GM12878 (cell line): Measurements from ENCODE around the gene KRTAP10-1. TPM values are rescaled to one million over a fixed set of nuclear protein-coding genes. Genes with fewer than 3 reads are reported as not detected.

Experiments used
- ATAC-seq: fragments of 200-7000 bp; cut with Tn5 transposase; 3 replicates; pipeline ENCODE4 v1.9.1; 2020; ENCODE audit warnings: mild to moderate bottlenecking, moderate library complexity
- BruUV-seq: library from RNA; stranded (reverse); fragments of 400-500 nt; replicated peaks from 2 replicates; lab custom pipeline; 2021; lab: Mats Ljungman, UMichigan
- CTCF ChIA-PET: fragments of 300-600 bp; sonication (Branson Sonifier 250); formaldehyde crosslinking; extraction: SDS; loops from one replicate; lab custom pipeline; 2021; ENCODE audit warnings: inconsistent platforms; lab: Yijun Ruan, JAX
- POLR2A ChIA-PET: fragments of 350-600 bp; formaldehyde crosslinking; extraction: SDS; loops from one replicate; lab custom pipeline; 2021; ENCODE audit warnings: inconsistent platforms; lab: Charles Lee
- RAD21 ChIA-PET: fragments of 300-600 bp; sonication (Branson Sonifier 250); formaldehyde crosslinking; loops from one replicate; lab custom pipeline; 2023; ENCODE audit warnings: antibody characterized with exemption; ENCODE audit not compliant: unreplicated experiment; lab: Charles Lee
- SMC1A ChIA-PET: fragments of 300-600 bp; sonication (Branson Sonifier 250); formaldehyde crosslinking; loops from one replicate; lab custom pipeline; 2023; ENCODE audit not compliant: unreplicated experiment, uncharacterized antibody; lab: Charles Lee
- DNase-seq: peaks from one replicate; pipeline ENCODE4 v3.0.0-alpha.2; 2011; ENCODE audit warnings: low read depth, low spot score
- FAIRE-seq: peaks from 3 replicates; lab custom pipeline; 2011; peaks lifted over from hg19 to GRCh38; lab: Jason Lieb, UNC
- H2AFZ ChIP-seq: 2 replicates; pipeline ENCODE4 v1.6.0; 2011; ENCODE audit warnings: low read depth, low read length, control low read depth; ENCODE audit not compliant: control insufficient read depth
- H3K27ac ChIP-seq: 2 replicates; pipeline ENCODE4 v1.5.1; 2011; ENCODE audit warnings: control low read depth; ENCODE audit not compliant: control insufficient read depth, insufficient read depth
- H3K27me3 ChIP-seq, 2 experiments: replicated peaks in 1 of 2; 2 replicates each; pipeline versions ENCODE4 v1.6.0 to v1.6.1; 2011; ENCODE audit warnings: low read length in 1 of 2; ENCODE audit not compliant: control insufficient read depth in 2 of 2, insufficient read depth in 2 of 2
- H3K36me3 ChIP-seq, 2 experiments: 2 replicates each; pipeline ENCODE4 v1.5.1; 2011; ENCODE audit warnings: low read length in 1 of 2; ENCODE audit not compliant: control insufficient read depth in 2 of 2, insufficient read depth in 2 of 2
- H3K4me1 ChIP-seq: 2 replicates; pipeline ENCODE4 v1.6.1; 2011; ENCODE audit warnings: mild to moderate bottlenecking, low read length, moderate library complexity, mixed read lengths; ENCODE audit not compliant: control insufficient read depth, insufficient read depth
- H3K4me2 ChIP-seq: 2 replicates; pipeline ENCODE4 v1.6.0; 2011; ENCODE audit warnings: control low read depth; ENCODE audit not compliant: control insufficient read depth, insufficient read depth
- H3K4me3 ChIP-seq: fragments of 200-600 bp; sonication (generic); 2 replicates; pipeline ENCODE4 v1.5.1; 2016
- H3K79me2 ChIP-seq: 2 replicates; pipeline ENCODE4 v1.6.0; 2011; ENCODE audit warnings: low read length; ENCODE audit not compliant: control insufficient read depth, insufficient read depth
- H3K9ac ChIP-seq: 2 replicates; pipeline ENCODE4 v1.8.0; 2011; ENCODE audit warnings: low read length, control low read depth, mixed read lengths; ENCODE audit not compliant: control insufficient read depth, insufficient read depth
- H3K9me3 ChIP-seq: replicated peaks from 3 replicates; pipeline ENCODE4 v1.5.1; 2011; ENCODE audit warnings: mild to moderate bottlenecking, low read length; ENCODE audit not compliant: control insufficient read depth, insufficient read depth
- H4K20me1 ChIP-seq: 2 replicates; pipeline ENCODE4 v1.6.0; 2011; ENCODE audit not compliant: control insufficient read depth, insufficient read depth
- BCL3 ChIP-seq: IDR thresholded peaks from 2 replicates; pipeline ENCODE4 v1.6.1; 2011; ENCODE audit warnings: borderline replicate concordance, low read depth, mild to moderate bottlenecking, moderate library complexity, low read length; ENCODE audit not compliant: insufficient read depth, poor library complexity, severe bottlenecking
- BMI1 ChIP-seq: fragments of 450-650 bp; IDR thresholded peaks from 2 replicates; pipeline ENCODE4 v1.6.1; 2016; ENCODE audit warnings: mild to moderate bottlenecking, moderate library complexity, borderline replicate concordance
- CHD1 ChIP-seq: IDR thresholded peaks from 2 replicates; pipeline ENCODE4 v1.6.1; 2012; ENCODE audit warnings: low read depth, low read length, improper control_type of control experiment
- HDAC6 ChIP-seq: fragments of 200-600 bp; sonication (generic); IDR thresholded peaks from one replicate; pipeline ENCODE4 v1.8.0; 2017; ENCODE audit warnings: antibody characterized with exemption; ENCODE audit not compliant: unreplicated experiment
- IRF3 ChIP-seq: fragments of 450-650 bp; IDR thresholded peaks from 2 replicates; pipeline ENCODE4 v1.6.1; 2014; ENCODE audit warnings: mild to moderate bottlenecking
- JUNB ChIP-seq: IDR thresholded peaks from 2 replicates; pipeline ENCODE4 v1.6.1; 2016; ENCODE audit warnings: antibody characterized with exemption, mild to moderate bottlenecking
- KDM1A ChIP-seq: fragments of 200-600 bp; sonication (generic); IDR thresholded peaks from 2 replicates; pipeline ENCODE4 v1.6.1; 2016; ENCODE audit warnings: borderline replicate concordance
- MEF2B ChIP-seq: fragments of 450-650 bp; IDR thresholded peaks from 2 replicates; pipeline ENCODE4 v1.6.1; 2018; ENCODE audit warnings: mild to moderate bottlenecking, moderate library complexity; ENCODE audit not compliant: partially characterized antibody, poor library complexity, severe bottlenecking
- NFXL1 ChIP-seq: fragments of 450-650 bp; IDR thresholded peaks from 2 replicates; pipeline ENCODE4 v1.6.1; 2017; ENCODE audit warnings: antibody characterized with exemption, mild to moderate bottlenecking, borderline replicate concordance
- RB1 ChIP-seq: fragments of 450-650 bp; formaldehyde crosslinking; IDR thresholded peaks from 2 replicates; pipeline ENCODE4 v1.6.1; 2017; ENCODE audit warnings: mild to moderate bottlenecking, borderline replicate concordance
- SUPT20H ChIP-seq: IDR thresholded peaks from 2 replicates; pipeline ENCODE4 v1.6.1; 2011; ENCODE audit warnings: low read depth, mild to moderate bottlenecking, low read length, moderate library complexity, borderline replicate concordance; ENCODE audit not compliant: control insufficient read depth
- TAF1 ChIP-seq: IDR thresholded peaks from 2 replicates; pipeline ENCODE4 v1.6.1; 2011; ENCODE audit warnings: mild to moderate bottlenecking, low read depth, low read length, borderline replicate concordance
- WRNIP1 ChIP-seq: IDR thresholded peaks from 2 replicates; pipeline ENCODE4 v1.6.1; 2011; ENCODE audit warnings: low read depth, low read length, improper control_type of control experiment, borderline replicate concordance
- ZBED1 ChIP-seq: IDR thresholded peaks from 2 replicates; pipeline ENCODE4 v1.6.1; 2016; ENCODE audit warnings: borderline replicate concordance
- WGBS: methylation state at CpG from one replicate; pipeline ENCODE4 v1.1.6; 2016; ENCODE audit warnings: low lambda C conversion rate; ENCODE audit not compliant: insufficient replicate concordance, insufficient coverage; ENCODE audit errors: missing lambda C conversion rate; 5-methylcytosine and 5-hydroxymethylcytosine counted together
- in situ Hi-C: fragments of 300-500 bp; cut with MboI; formaldehyde crosslinking; loops from 9 replicates; pipeline ENCODE4 v1.14.3; 2018; ENCODE audit warnings: mixed read lengths
- intact Hi-C: fragments of 100-400 bp; cut with micrococcal nuclease; formaldehyde crosslinking; loops from one replicate; pipeline ENCODE4 v1.14.2; 2022; ENCODE audit not compliant: unreplicated experiment
- polyA plus RNA-seq, 11 experiments: library from polyadenylated mRNA; depleted of rRNA in 4 of 11; unstranded in 6 of 11; stranded (reverse) in 5 of 11; fragments of >200 nt; fragmentation: Nextera tagmentation in 4 of 11; fragmentation: Illumina TruSeq in 1 of 11; extraction: Ambion mirVana in 4 of 11; extraction: Trizol in 1 of 11; gene quantifications; 1 replicate in 1 of 11; 2 replicates in 10 of 11; pipeline versions ENCODE4 v1.2.1 to v1.2.3, GENCODE V29; 2011 to 2016; ENCODE audit warnings: inconsistent platforms in 2 of 11, missing spikeins in 2 of 11, low read depth in 1 of 11
- total RNA-seq, 4 experiments: library from RNA; depleted of rRNA in 3 of 4; stranded (reverse); fragments of >200 nt in 3 of 4; fragmentation: Illumina TruSeq in 1 of 4; extraction: Trizol in 1 of 4; gene quantifications; 2 replicates each; pipeline versions ENCODE4 v1.2.1 to v1.2.3, GENCODE V29; 2013 to 2021
- TF ChIP-seq, protein P1 (sequence below): IDR thresholded peaks from 2 replicates; pipeline ENCODE4 v1.6.1; 2012; ENCODE audit warnings: low read length, inconsistent platforms
- TF ChIP-seq, protein P2 (sequence below), 3 experiments: IDR thresholded peaks in 2 of 3; conservative IDR thresholded peaks in 1 of 3; 2 replicates each; pipeline ENCODE4 v1.5.1; 2011; ENCODE audit warnings: low read depth in 3 of 3, low read length in 3 of 3, mild to moderate bottlenecking in 3 of 3, control low read depth in 2 of 3, moderate library complexity in 2 of 3, inconsistent platforms in 1 of 3, mixed read lengths in 1 of 3; ENCODE audit not compliant: control insufficient read depth in 2 of 3, insufficient read depth in 1 of 3; ENCODE audit errors: extremely low read depth in 1 of 3

KRTAP10-1 gene
- total and polyA plus RNA-seq, 10 of the 15 experiments (the other 5 are each of a cell fraction or from before 2014, with no cell fraction given), result not detected

DNA sequence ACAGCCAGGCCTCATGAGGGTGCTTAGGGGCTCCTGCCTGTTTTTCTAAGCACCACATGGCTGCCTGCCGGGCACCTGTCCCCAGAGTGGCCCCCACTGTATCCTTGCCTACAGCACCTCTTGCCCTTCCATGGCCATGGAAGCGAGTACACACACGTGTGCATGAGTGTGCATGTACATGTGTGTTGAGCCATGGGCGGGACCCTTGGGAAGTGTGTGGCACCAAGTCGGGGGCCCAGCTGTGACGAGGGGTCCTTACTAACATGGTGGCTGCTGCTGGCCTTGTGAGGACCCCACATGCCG lies 25.8 kb downstream of the KRTAP10-1 start:
- Histone ChIP-seq H3K4me2 (no peak overlapping the region), H3K79me2 (no peaks in the 10 kb centered on the region), H3K9me3 (no peaks in the 10 kb centered on the region; the same call in 2 of the 3 replicates), H3K27me3 (no peaks in the 10 kb centered on the region), H3K36me3 (no peaks in the 10 kb centered on the region), H3K4me1 (no peaks in the 10 kb centered on the region), H3K4me3 (no peak overlapping the region), H4K20me1 (no peaks in the 10 kb centered on the region), H3K27ac (no peak overlapping the region), H2AFZ (no peak overlapping the region), H3K9ac (no peak overlapping the region)
- no peak for DNase-seq
- ChIA-PET POLR2A (no interaction called here), SMC1A (no interaction called here), CTCF (interaction anchor here (1.0 kb wide), 1 partner anchor 279 kb away, joined by 4 read pairs; no protein-coding TSS in a partner anchor), RAD21 (interaction anchor here (1.3 kb wide), 1 partner anchor 279 kb away, joined by 3 read pairs; no protein-coding TSS in a partner anchor)
- no peak for FAIRE-seq
- intact Hi-C loops (no loop called here), in situ Hi-C loops (no loop called here)
- no TSS peak for BruUV-seq
- no peak for ATAC-seq
- WGBS, result 13% methylated on average over 7 of the region's 7 CpGs
- TF ChIP-seq WRNIP1 (no peak), CHD1 (no peak), BMI1 (no peak), TAF1 (no peak), HDAC6 (no peak), SUPT20H (no peak), ZBED1 (no peak), NFXL1 (no peak), KDM1A (no peak), RB1 (no peak), JUNB (no peak), IRF3 (no peak), BCL3 (no peak), MEF2B (no peak)
- TF ChIP-seq, protein P1, sequence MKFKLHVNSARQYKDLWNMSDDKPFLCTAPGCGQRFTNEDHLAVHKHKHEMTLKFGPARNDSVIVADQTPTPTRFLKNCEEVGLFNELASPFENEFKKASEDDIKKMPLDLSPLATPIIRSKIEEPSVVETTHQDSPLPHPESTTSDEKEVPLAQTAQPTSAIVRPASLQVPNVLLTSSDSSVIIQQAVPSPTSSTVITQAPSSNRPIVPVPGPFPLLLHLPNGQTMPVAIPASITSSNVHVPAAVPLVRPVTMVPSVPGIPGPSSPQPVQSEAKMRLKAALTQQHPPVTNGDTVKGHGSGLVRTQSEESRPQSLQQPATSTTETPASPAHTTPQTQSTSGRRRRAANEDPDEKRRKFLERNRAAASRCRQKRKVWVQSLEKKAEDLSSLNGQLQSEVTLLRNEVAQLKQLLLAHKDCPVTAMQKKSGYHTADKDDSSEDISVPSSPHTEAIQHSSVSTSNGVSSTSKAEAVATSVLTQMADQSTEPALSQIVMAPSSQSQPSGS, result no peak
- TF ChIP-seq, protein P2, sequence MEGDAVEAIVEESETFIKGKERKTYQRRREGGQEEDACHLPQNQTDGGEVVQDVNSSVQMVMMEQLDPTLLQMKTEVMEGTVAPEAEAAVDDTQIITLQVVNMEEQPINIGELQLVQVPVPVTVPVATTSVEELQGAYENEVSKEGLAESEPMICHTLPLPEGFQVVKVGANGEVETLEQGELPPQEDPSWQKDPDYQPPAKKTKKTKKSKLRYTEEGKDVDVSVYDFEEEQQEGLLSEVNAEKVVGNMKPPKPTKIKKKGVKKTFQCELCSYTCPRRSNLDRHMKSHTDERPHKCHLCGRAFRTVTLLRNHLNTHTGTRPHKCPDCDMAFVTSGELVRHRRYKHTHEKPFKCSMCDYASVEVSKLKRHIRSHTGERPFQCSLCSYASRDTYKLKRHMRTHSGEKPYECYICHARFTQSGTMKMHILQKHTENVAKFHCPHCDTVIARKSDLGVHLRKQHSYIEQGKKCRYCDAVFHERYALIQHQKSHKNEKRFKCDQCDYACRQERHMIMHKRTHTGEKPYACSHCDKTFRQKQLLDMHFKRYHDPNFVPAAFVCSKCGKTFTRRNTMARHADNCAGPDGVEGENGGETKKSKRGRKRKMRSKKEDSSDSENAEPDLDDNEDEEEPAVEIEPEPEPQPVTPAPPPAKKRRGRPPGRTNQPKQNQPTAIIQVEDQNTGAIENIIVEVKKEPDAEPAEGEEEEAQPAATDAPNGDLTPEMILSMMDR (IDR thresholded peaks at IDR 0.05 in 2 of 3, conservative IDR thresholded peaks at IDR 0.05 in 1 of 3; ENCODE audit: control insufficient read depth in 2 of 3, extremely low read depth in 1 of 3, insufficient read depth in 1 of 3, low read depth in 3 of 3, low read length in 3 of 3), result no peak
